Activated naive CD8-positive, alpha-beta T cell treated with anti-CD3 and anti-CD28 coated beads for 36 hours (primary cell): ENCODE results near the gene TBC1D5. TPM values are rescaled to one million over a fixed set of nuclear protein-coding genes. Genes with fewer than 3 reads are reported as not detected.
"Not testable (repeated sequence)": the region's sequence is repeated elsewhere in the genome, so short reads cannot be mapped to it uniquely, and the experiment has no call there.

Experiments
- DNase-seq: peaks from one replicate; pipeline ENCODE4 v3.0.0; 2021
- H3K27ac Mint-ChIP-seq: one replicate; pipeline ENCODE4 v1.8.0; 2022; ENCODE audit warnings: mild to moderate bottlenecking, moderate library complexity, mixed read lengths
- H3K27me3 Mint-ChIP-seq: one replicate; pipeline ENCODE4 v1.8.0; 2022; ENCODE audit warnings: mild to moderate bottlenecking, mixed read lengths
- H3K36me3 Mint-ChIP-seq: one replicate; pipeline ENCODE4 v1.8.0; 2021; ENCODE audit warnings: mild to moderate bottlenecking, mixed read lengths
- H3K4me1 Mint-ChIP-seq: one replicate; pipeline ENCODE4 v1.8.0; 2021; ENCODE audit warnings: mixed read lengths
- H3K4me3 Mint-ChIP-seq: one replicate; pipeline ENCODE4 v1.8.0; 2022; ENCODE audit warnings: mild to moderate bottlenecking, moderate library complexity, mixed read lengths
- H3K9me3 Mint-ChIP-seq: one replicate; pipeline ENCODE4 v1.8.0; 2022; ENCODE audit warnings: mixed read lengths
- total RNA-seq, 2 experiments: library from RNA; stranded (reverse); gene quantifications; one replicate each; pipeline ENCODE4 v1.2.3, GENCODE V29; 2021

TBC1D5 gene
- total RNA-seq, 2 experiments from 2014 or later, result 43.7 to 48.5 TPM

DNA sequence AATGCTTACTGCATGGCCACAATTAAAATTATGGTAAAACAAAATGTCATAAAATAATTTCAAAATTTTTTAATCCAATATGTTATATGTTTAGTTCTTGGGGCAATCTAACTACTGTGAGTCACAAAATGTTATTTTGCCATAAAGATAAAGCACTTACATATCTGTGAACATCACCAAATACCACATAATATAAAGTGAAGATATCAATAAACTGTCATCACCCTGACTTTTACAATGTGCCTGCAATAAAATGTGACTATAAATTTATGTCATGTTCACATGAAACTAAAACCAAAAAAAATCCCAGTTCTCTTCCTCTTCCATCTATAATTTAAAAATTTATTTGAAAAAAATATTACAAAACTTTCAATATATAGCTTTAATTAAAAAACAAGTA, 191.8 kb downstream of the TBC1D5 start:
- no peaks in the 10 kb centered on the region for H3K9me3 Mint-ChIP-seq
- H3K27ac Mint-ChIP-seq, result no peak overlapping the region
- no peaks in the 10 kb centered on the region for H3K27me3 Mint-ChIP-seq
- no peak overlapping the region for H3K4me3 Mint-ChIP-seq
- peaks cover 2% of the 10 kb centered on the region for H3K4me1 Mint-ChIP-seq
- H3K36me3 Mint-ChIP-seq, result peaks cover 2% of the 10 kb centered on the region
- DNase-seq, result no peak

DNA sequence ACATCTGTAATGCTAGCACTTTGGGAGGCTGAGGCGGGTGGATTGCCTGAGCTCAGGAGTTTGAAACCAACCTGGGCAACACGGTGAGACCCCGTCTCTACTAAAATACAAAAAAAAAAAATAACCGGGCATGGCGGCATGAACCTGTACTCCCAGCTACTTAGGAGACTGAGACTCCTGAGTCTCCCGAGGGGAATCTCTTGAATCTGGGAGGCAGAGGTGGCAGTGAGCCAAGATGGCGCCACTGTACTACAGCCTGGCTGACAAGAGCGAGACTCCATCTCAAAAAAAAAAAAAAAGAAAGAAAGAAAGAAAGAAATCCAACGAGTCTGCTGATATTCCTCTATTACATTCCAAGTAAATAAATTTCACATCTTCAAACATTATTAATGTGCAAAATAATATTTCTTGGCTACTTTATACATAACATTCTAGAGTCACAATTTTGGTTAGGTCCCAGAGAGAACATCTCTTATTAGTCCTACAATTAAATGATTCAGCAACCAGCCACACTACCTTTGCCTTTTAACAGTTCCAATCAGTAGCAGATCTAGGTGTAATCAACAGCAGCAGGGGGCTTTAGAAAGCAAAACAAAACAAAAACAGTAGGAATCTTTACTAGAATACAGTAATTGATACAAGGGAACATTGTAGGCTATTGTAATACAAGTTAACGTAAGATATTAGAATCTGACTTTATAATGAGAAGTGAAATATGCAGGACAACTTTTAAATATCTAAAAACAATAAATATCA, 195.8 kb downstream of the TBC1D5 start:
- H3K4me1 Mint-ChIP-seq, result no peaks in the 10 kb centered on the region
- no peak overlapping the region for H3K4me3 Mint-ChIP-seq
- no peaks in the 10 kb centered on the region for H3K27me3 Mint-ChIP-seq
- H3K27ac Mint-ChIP-seq, result no peak overlapping the region
- no peak for DNase-seq
- H3K36me3 Mint-ChIP-seq, result peaks cover 10% of the 10 kb centered on the region
- no peaks in the 10 kb centered on the region for H3K9me3 Mint-ChIP-seq

DNA sequence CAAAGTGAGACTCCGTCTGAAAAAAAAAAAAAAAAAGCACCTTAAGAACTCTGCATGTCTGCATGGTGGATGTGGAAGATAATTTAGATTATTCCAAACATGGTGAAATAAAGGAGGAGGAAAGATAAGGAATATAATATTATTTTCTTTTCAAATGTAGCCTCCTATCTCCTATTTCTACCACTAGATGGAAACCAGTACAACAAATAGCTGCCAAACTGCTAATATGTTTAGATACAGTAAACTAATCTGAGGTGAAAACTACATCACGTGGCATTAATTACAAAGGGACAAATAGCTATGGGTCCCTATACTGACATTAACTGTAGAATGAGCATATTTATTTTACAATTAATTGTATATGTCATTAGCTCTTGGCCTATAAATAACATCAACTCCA, 197.8 kb downstream of the TBC1D5 start:
- no peaks in the 10 kb centered on the region for H3K4me1 Mint-ChIP-seq
- H3K27me3 Mint-ChIP-seq, result no peaks in the 10 kb centered on the region
- no peak for DNase-seq
- H3K27ac Mint-ChIP-seq, result no peak overlapping the region
- peaks cover 24% of the 10 kb centered on the region for H3K36me3 Mint-ChIP-seq
- peaks cover 4% of the 10 kb centered on the region for H3K9me3 Mint-ChIP-seq
- H3K4me3 Mint-ChIP-seq, result no peak overlapping the region

DNA sequence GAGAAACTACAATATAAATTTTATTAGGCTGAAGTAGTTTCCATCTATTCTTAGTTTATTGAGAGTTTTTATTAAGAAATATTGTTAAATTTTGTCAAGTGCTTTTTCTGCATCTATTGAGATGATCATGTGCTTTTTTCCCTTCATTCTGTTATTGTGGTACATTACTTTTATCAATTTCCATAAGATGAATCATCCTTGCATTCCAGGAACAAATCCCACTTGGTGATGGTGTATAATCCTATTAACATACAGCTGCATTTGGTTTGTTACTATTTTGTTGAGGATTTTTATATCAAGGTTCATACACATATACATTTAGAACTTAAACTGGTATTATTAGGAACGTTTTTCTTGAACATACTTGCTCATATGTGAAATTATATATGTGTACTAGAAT, 199.8 kb downstream of the TBC1D5 start:
- Mint-ChIP-seq H3K4me3 (no peak overlapping the region), H3K9me3 (peaks cover 4% of the 10 kb centered on the region), H3K4me1 (no peaks in the 10 kb centered on the region)

DNA sequence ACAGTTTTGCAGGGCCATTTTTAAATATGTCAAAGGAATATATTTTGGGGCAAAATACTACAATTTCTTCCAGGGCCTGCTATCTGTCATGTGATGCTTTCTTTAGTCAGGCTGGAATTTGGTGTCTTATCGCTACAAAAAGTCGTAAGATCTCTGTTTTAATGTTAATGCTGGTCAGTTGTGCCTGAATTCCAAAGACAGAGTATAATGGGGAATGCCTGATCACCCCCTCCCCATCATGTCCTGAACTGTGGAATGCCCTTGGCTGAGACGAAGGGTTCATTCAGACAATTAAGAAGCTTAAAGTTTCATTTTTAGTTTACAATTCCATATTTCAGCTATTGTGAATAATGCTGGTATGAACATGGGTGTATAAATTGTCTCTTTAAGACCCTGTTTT, 203.0 kb downstream of the TBC1D5 start:
- DNase-seq, result no peak
- H3K27ac Mint-ChIP-seq, result no peak overlapping the region
- H3K36me3 Mint-ChIP-seq, result peaks cover 26% of the 10 kb centered on the region
- H3K9me3 Mint-ChIP-seq, result peaks cover 4% of the 10 kb centered on the region
- H3K27me3 Mint-ChIP-seq, result no peaks in the 10 kb centered on the region
- H3K4me1 Mint-ChIP-seq, result no peaks in the 10 kb centered on the region
- H3K4me3 Mint-ChIP-seq, result no peak overlapping the region

More for the DNA sequence above, 199.8 kb downstream of the TBC1D5 start:
- H3K27me3 Mint-ChIP-seq, result no peaks in the 10 kb centered on the region
- DNase-seq, result no peak
- peaks cover 24% of the 10 kb centered on the region for H3K36me3 Mint-ChIP-seq
- H3K27ac Mint-ChIP-seq, result no peak overlapping the region

DNA sequence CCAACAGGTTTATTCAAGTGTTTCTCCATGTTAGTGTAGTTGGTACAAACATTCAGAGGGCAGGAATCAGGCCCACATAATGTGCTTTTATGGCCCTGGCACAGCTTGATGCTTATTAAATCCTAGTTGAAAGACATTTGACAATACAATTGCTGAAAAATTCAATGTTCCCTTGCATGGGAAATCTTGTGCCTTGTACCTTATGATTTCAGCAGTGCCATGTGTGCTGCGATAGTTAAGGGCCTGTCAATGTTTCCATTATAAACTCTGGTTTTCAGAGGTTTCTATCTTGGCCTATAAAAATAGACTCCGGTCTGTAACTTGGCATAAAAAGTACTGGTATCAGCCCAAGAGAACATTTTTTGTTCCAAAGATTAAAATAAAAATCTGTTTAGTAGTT, 207.2 kb downstream of the TBC1D5 start:
- Mint-ChIP-seq H3K27me3 (no peaks in the 10 kb centered on the region), H3K4me1 (no peaks in the 10 kb centered on the region), H3K27ac (no peak overlapping the region), H3K9me3 (peaks cover 2% of the 10 kb centered on the region), H3K36me3 (peaks cover 16% of the 10 kb centered on the region), H3K4me3 (no peak overlapping the region)
- DNase-seq, result no peak

DNA sequence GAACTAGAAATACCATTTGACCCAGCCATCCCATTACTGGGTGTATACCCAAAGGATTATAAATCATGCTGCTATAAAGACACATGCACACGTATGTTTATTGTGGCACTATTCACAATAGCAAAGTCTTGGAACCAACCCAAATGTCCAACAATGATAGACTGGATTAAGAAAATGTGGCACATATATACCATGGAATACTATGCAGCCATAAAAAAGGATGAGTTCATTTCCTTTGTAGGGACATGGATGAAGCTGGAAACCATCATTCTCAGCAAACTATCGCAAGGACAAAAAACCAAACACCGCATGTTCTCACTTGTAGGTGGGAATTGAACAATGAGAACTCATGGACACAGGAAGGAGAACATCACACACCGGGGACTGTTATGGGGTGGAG, 210.0 kb downstream of the TBC1D5 start:
- not testable (repeated sequence) for DNase-seq, H3K4me1 Mint-ChIP-seq, H3K27me3 Mint-ChIP-seq, H3K4me3 Mint-ChIP-seq, H3K27ac Mint-ChIP-seq, H3K9me3 Mint-ChIP-seq
- peaks cover 11% of the 10 kb centered on the region for H3K36me3 Mint-ChIP-seq

DNA sequence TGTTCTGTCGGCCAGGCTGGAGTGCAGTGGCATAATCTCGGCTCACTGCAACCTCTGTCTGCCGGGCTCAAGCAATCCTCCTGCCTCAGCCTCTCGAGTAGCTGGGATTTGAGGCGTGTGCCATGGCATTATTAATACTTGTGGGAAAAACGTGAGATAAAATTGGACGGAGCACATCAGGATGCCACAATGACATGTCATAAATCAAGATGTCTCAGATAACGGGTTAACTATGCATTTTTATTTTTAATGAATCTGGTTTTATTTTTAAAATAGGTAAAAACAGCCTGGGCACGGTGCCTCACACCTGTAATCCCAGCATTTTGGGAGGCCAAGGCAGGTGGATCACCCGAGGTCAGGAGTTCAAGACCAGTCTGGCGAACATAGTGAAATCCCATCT, 212.8 kb downstream of the TBC1D5 start:
- H3K27ac Mint-ChIP-seq, result no peak overlapping the region
- no peak for DNase-seq
- H3K4me3 Mint-ChIP-seq, result no peak overlapping the region
- no peaks in the 10 kb centered on the region for H3K27me3 Mint-ChIP-seq
- H3K4me1 Mint-ChIP-seq, result peaks cover 2% of the 10 kb centered on the region
- peaks cover 2% of the 10 kb centered on the region for H3K9me3 Mint-ChIP-seq
- H3K36me3 Mint-ChIP-seq, result peaks cover 14% of the 10 kb centered on the region

DNA sequence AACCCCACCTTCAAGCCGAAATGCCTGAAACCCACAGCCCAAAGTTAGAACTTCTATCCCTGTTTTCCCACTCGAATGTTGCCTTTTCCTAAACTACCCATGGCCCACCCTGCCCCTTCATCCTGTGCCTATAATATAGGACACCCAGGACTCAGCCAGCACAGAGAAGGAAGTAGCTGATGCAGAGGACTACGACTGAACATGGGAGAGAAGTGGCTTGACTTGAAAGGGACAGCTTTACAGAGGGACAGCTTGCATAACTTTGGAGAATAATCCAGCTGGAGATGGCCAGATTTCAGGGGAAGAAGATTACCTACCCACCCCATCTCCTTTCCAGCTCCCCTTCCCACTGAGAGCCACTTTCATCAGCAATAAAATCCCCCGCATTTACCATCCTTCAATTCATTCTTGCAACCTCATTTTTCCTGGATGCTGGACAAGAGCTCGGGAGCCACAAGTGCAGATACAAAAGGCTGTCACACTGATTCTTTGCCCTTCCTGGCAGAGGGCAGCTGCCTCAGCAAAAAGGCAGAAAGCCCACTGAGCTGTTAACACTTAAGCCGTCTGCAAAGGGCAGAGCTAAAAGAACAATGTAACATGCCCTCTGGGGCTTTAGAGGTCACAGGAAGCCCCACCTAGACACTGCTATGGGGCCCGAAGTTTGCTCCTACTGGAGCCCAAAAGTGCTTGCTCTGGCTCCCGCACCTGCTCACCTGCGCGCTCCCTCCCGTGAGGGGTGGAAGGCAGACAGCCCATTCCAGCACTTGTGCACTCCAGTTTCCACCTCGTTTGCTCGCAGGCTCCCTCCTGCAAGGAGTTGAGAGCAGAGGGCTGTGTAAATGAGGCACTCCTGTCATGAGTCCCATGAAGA, 224.0 kb downstream of the TBC1D5 start:
- Mint-ChIP-seq H3K36me3 (peaks cover 13% of the 10 kb centered on the region), H3K4me1 (peaks cover 2% of the 10 kb centered on the region), H3K9me3 (no peaks in the 10 kb centered on the region), H3K27me3 (no peaks in the 10 kb centered on the region), H3K27ac (no peak overlapping the region), H3K4me3 (no peak overlapping the region)
- DNase-seq, result no peak

DNA sequence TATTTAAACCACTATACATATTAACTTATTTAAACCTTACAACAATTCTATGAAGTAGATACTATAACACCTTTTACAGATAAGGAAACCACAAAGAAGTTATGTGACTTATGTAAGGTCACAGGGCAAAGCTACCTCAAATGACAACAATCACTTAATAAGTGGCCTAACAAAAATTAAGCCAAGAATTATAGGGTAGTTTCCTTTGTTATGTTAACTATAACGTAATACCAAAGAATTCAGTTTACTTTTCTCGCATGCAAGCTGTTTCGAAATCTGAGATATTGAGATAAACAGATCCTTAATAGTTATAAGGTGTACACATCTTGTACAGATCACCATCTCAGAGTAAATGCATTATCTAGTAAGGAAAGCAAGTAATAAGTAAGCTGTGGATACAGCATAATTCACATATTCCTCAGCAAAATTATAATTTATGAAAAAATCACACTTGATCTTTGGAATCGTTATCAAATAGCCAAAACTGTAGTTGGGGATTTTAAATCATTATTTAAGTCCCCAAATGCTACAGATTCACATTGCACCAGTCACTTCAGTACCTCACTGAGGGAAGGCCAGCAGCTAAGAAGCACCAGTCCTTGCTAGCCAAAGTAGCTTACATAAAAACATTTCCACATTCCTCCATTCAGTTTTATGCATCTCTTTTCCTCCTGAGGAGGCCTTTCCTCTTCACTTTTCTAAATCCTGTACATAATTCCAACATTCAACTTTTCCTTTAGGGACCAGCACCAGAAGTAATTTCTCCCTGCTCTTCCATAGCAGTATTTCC, 226.8 kb downstream of the TBC1D5 start:
- no peaks in the 10 kb centered on the region for H3K9me3 Mint-ChIP-seq
- no peak overlapping the region for H3K27ac Mint-ChIP-seq
- peaks cover 8% of the 10 kb centered on the region for H3K36me3 Mint-ChIP-seq
- no peaks in the 10 kb centered on the region for H3K27me3 Mint-ChIP-seq
- no peak overlapping the region for H3K4me3 Mint-ChIP-seq
- H3K4me1 Mint-ChIP-seq, result no peaks in the 10 kb centered on the region
- DNase-seq, result no peak

DNA sequence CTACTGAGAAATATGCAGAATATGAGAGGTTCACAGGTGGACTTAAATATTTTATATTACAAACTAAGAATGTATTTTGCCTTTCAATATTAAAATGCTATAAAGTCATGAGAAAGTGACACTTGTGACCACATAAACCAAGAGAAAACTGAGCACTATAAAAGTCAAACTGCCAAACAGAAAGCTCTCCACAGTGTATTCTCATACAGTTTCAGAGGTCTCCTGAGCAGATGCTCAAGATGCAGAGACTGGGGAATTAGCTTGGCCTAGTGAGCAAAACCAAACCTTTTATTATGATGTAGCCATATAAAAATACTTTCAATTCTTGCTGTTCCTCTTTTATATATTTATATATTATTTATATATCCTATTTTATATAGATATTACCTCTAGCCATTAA, 227.8 kb downstream of the TBC1D5 start:
- H3K4me1 Mint-ChIP-seq, result no peaks in the 10 kb centered on the region
- H3K36me3 Mint-ChIP-seq, result peaks cover 4% of the 10 kb centered on the region
- no peak overlapping the region for H3K4me3 Mint-ChIP-seq
- no peaks in the 10 kb centered on the region for H3K27me3 Mint-ChIP-seq
- no peaks in the 10 kb centered on the region for H3K9me3 Mint-ChIP-seq
- DNase-seq, result no peak
- H3K27ac Mint-ChIP-seq, result no peak overlapping the region

DNA sequence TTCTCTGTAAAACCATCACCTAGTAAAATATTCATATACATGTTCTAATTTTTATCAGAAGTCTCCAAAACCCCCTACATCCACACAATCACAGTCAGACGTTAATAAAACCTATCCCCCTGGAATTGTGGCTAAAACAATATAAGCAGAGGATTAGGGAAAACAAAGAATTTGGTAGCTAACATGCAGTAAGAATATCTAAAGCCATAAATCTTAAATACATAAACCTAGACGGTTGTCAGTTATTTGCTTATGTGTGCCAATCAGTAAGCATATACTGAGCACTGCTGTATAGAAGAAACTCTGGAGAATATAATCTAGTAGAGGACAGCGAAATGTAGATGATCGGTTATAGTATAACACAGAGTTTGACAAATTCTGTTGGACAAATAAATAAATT, 232.2 kb downstream of the TBC1D5 start:
- Mint-ChIP-seq H3K27ac (no peak overlapping the region), H3K36me3 (no peaks in the 10 kb centered on the region), H3K4me3 (no peak overlapping the region), H3K9me3 (no peaks in the 10 kb centered on the region), H3K27me3 (no peaks in the 10 kb centered on the region), H3K4me1 (no peaks in the 10 kb centered on the region)
- DNase-seq, result no peak

DNA sequence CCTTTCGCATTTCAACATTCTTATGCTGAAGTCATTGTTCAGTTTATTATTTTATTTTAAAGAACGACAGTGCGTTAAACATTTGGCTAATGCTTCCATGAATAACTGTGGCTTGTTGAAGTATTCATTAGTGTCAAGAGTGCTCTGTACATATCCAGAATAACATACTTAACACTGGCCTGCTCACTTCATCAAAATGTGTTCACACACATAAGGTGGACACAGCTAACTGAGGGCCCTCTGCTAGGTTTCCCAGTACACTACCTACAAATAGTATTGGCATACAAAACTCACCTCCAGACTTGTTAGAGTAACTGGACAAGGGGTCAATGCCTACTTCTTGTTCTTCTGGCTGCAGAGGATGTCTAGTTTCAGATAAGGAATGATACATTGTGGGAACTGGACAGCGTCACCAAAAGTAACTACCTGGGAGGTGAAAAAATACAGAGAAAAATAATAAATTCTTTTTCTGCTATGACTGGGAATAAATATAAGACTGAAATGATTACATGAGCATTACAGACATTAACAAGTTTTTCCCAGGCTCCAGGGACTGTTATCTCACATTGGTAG, 234.2 kb downstream of the TBC1D5 start:
- Mint-ChIP-seq H3K27ac (no peak overlapping the region), H3K36me3 (peaks cover 3% of the 10 kb centered on the region), H3K4me1 (no peaks in the 10 kb centered on the region), H3K9me3 (no peaks in the 10 kb centered on the region), H3K27me3 (no peaks in the 10 kb centered on the region), H3K4me3 (no peak overlapping the region)
- DNase-seq, result no peak

DNA sequence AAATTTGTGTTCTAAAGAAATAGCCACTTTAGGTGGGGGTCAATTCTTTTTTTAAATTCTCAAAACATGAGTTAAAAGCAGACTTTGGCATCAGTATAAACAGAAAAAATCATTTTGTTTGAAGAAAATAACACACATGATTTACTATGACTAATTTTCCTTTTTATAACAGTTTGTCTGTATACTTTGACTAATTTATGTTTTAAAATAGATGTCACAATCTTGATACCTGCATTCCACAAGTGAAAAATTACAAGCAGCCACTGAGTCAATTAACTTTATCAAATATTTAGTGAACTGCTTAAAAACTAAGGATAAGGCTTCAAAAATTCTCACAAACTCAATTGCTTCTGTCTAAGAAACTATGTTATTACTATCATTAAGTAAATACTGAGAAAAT, 235.0 kb downstream of the TBC1D5 start:
- H3K27me3 Mint-ChIP-seq, result no peaks in the 10 kb centered on the region
- peaks cover 3% of the 10 kb centered on the region for H3K36me3 Mint-ChIP-seq
- DNase-seq, result no peak
- no peaks in the 10 kb centered on the region for H3K4me1 Mint-ChIP-seq
- H3K27ac Mint-ChIP-seq, result no peak overlapping the region
- no peaks in the 10 kb centered on the region for H3K9me3 Mint-ChIP-seq
- H3K4me3 Mint-ChIP-seq, result no peak overlapping the region

DNA sequence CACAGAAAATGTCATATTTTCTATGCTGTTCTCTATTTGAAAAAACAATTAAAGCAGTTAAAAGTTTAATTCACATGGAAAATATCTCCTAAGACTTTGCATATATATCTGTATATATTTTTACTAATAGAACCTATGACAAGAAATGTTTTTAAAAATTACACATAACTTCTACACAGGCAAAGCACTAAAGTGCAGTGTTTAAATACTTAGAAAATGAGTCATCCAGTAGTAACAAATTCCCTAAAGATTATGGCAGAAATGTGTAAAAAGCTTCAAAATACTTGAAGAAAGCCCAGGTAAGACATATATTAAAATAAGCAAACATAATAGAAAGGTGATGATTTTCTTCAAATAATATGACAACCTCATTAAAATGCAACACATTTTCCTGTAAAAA, 236.6 kb downstream of the TBC1D5 start:
- Mint-ChIP-seq H3K36me3 (peaks cover 3% of the 10 kb centered on the region), H3K27me3 (no peaks in the 10 kb centered on the region), H3K4me1 (no peaks in the 10 kb centered on the region), H3K9me3 (no peaks in the 10 kb centered on the region), H3K27ac (no peak overlapping the region), H3K4me3 (no peak overlapping the region)
- no peak for DNase-seq
